ENCODE measurements around the gene ADAMTSL3.

Gene ADAMTSL3

GRCh38 chr15:83631534-83631933 is 22.4 kb upstream of the ADAMTSL3 start:
- Histone ChIP-seq H3K4me3 (replicated peaks; ENCODE audit: low read depth, low read length) (no peak overlapping the region), H3K36me3 (ENCODE audit: control insufficient read depth, insufficient read depth, low read length) (no peaks in the 10 kb centered on the region), H3K27me3 (replicated peaks; ENCODE audit: control insufficient read depth, insufficient read depth, low read length) (no peaks in the 10 kb centered on the region)
- TF ChIP-seq CTCF (IDR thresholded peaks at IDR 0.05; ENCODE audit: insufficient read depth, low read length, poor library complexity, severe bottlenecking): no peak
- DNase-seq (ENCODE audit: extremely low read depth, insufficient read length): no peak

GRCh38 chr15:83643201-83643600 is 10.7 kb upstream of the ADAMTSL3 start:
- Histone ChIP-seq H3K27me3 (replicated peaks; ENCODE audit: control insufficient read depth, insufficient read depth, low read length) (no peaks in the 10 kb centered on the region), H3K4me3 (replicated peaks; ENCODE audit: low read depth, low read length) (no peak overlapping the region), H3K36me3 (ENCODE audit: control insufficient read depth, insufficient read depth, low read length) (no peaks in the 10 kb centered on the region)
- DNase-seq (ENCODE audit: extremely low read depth, insufficient read length): no peak
- no peak for TF ChIP-seq CTCF (IDR thresholded peaks at IDR 0.05; ENCODE audit: insufficient read depth, low read length, poor library complexity, severe bottlenecking)

- Histone ChIP-seq H3K36me3 (ENCODE audit: control insufficient read depth, insufficient read depth, low read length) (no peaks in the 10 kb centered on the region), H3K27me3 (replicated peaks; ENCODE audit: control insufficient read depth, insufficient read depth, low read length) (no peaks in the 10 kb centered on the region), H3K4me3 (replicated peaks; ENCODE audit: low read depth, low read length) (no peak overlapping the region)
- no peak for DNase-seq (ENCODE audit: extremely low read depth, insufficient read length)
- no peak for TF ChIP-seq CTCF (IDR thresholded peaks at IDR 0.05; ENCODE audit: insufficient read depth, low read length, poor library complexity, severe bottlenecking)
These were observed 9.5 kb upstream of the ADAMTSL3 start for GRCh38 chr15:83644439-83644838.

- Histone ChIP-seq H3K27me3 (replicated peaks; ENCODE audit: control insufficient read depth, insufficient read depth, low read length) (no peaks in the 10 kb centered on the region), H3K36me3 (ENCODE audit: control insufficient read depth, insufficient read depth, low read length) (no peaks in the 10 kb centered on the region), H3K4me3 (replicated peaks; ENCODE audit: low read depth, low read length) (no peak overlapping the region)
- no peak for DNase-seq (ENCODE audit: extremely low read depth, insufficient read length)
- TF ChIP-seq CTCF (IDR thresholded peaks at IDR 0.05; ENCODE audit: insufficient read depth, low read length, poor library complexity, severe bottlenecking): no peak
These were observed 3.1 kb upstream of the ADAMTSL3 start for GRCh38 chr15:83650831-83651230.

- Histone ChIP-seq H3K4me3 (replicated peaks; ENCODE audit: low read depth, low read length) (no peak overlapping the region), H3K36me3 (ENCODE audit: control insufficient read depth, insufficient read depth, low read length) (no peaks in the 10 kb centered on the region), H3K27me3 (replicated peaks; ENCODE audit: control insufficient read depth, insufficient read depth, low read length) (no peaks in the 10 kb centered on the region)
- no peak for TF ChIP-seq CTCF (IDR thresholded peaks at IDR 0.05; ENCODE audit: insufficient read depth, low read length, poor library complexity, severe bottlenecking)
- no peak for DNase-seq (ENCODE audit: extremely low read depth, insufficient read length)
These were observed 2.4 kb upstream of the ADAMTSL3 start for GRCh38 chr15:83651541-83651940.

GRCh38 chr15:83652626-83653204 is 1.2 kb upstream of the ADAMTSL3 start:
- TF ChIP-seq CTCF (IDR thresholded peaks at IDR 0.05; ENCODE audit: insufficient read depth, low read length, poor library complexity, severe bottlenecking): no peak
- no peak for DNase-seq (ENCODE audit: extremely low read depth, insufficient read length)
- Histone ChIP-seq H3K27me3 (replicated peaks; ENCODE audit: control insufficient read depth, insufficient read depth, low read length) (no peaks in the 10 kb centered on the region), H3K4me3 (replicated peaks; ENCODE audit: low read depth, low read length) (no peak overlapping the region), H3K36me3 (ENCODE audit: control insufficient read depth, insufficient read depth, low read length) (no peaks in the 10 kb centered on the region)

Measured in GM06990 (cell line).